Right ventricle myocardium inferior (tissue), 1 donor: ENCODE measurements around the gene CCL22. TPM values are rescaled to one million over a fixed set of nuclear protein-coding genes. Genes with fewer than 3 reads are reported as not detected.
A peak's percentile ranks its signal among the peaks of the same experiment; 100 is the strongest.
"Not testable (repeated sequence)": the region's sequence is repeated elsewhere in the genome, so short reads cannot be mapped to it uniquely, and the experiment has no call there.

Source experiments
- ATAC-seq: fragments of 200-7000 bp; cut with Tn5 transposase; one replicate; pipeline ENCODE4 v1.9.1; 2020; ENCODE audit warnings: mild to moderate bottlenecking, moderate library complexity
- DNase-seq: peaks from one replicate; pipeline ENCODE4 v3.0.0; 2021; ENCODE audit errors: missing footprints
- intact Hi-C: fragments of 100-400 bp; cut with DNase I; formaldehyde crosslinking; loops from one replicate; pipeline ENCODE4 v1.11.0; 2022
- total RNA-seq: library from RNA; stranded (reverse); fragmentation: NEBNext Ultra II Directional; extraction: Animal tissue kit (Norgen Biotek cat#: 25700); gene quantifications from one replicate; pipeline ENCODE4 v1.2.1, GENCODE V29; 2021
- donor health status: DM: no; HTN: yes; CAD: no; lungs with severe emphysema.

Gene CCL22
- total RNA-seq, 1 donor from 2014 or later, result not detected

DNA sequence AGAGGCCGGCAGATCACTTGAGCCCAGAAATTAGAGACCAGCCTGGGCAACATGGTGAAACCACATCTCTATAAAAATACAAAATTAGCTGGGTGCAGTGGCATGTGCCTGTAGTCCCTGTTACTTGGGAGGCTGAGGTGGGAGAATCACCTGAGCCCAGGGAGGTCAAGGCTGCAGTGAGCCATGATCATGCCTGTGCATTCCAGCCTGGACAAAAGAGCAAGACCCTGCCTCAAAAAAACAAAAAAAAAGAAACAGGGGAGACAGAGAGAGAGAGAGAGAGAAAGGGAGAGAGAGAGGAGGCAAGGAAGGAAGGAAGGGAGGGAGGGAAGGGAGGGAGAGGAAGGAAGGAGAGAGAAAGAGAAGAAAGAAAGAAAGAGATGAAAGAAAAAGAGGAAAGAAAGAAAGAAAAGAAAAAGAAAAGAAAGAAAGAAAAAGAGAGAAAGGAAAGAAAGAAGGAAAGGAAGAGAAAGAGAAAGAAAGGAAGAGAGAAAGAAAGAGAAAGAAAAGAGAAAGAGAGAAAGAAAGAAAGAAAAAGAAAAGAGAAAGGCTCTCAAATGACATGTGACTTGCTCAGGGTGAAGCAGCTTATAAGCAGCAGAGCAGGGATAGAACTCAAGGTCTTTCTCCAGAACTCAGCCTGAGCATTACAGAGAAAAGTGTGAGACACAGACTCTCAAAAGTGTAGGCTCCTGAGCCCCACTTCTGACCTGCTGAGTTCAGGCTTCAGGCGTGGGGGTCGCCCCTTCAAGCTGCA is 29.2 kb downstream of the CCL22 start:
- ATAC-seq (no peak), DNase-seq (no peak)
- intact Hi-C loops, result no loop called here

DNA sequence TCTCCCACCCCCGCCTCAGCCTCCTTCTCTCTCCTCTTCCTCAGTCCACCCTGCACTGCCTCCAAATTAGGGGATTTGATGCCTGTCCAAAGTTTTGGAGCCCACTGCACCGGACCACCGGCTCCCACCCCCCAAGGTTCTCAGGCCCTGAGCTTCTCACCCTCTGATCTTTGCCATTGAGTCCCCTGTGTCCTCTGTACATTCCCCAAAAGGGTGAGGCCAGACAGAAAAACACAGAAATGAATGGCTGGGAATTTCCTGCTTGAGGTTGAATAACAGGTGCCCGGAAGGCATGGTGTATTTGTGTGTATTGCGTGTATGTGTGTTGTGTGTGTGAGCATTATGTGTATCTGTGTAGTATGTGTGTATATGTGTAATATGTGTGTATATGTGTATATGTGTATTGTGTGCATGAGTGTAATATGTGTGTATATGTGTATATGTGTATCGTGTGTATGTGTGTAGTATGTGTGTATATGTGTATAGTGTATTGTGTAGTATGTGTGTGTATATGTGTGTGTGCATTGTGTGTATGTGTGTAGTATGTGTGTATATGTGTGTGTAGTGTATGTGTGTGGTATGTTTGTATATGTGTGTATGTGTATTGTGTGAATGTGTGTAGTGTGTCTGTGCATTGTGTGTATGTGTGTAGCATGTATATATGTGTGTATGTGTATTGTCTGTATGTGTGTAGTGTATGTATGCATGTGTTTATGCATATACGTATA is 29.9 kb downstream of the CCL22 start:
- ATAC-seq (no peak), DNase-seq (no peak)
- intact Hi-C loops, result no loop called here

DNA sequence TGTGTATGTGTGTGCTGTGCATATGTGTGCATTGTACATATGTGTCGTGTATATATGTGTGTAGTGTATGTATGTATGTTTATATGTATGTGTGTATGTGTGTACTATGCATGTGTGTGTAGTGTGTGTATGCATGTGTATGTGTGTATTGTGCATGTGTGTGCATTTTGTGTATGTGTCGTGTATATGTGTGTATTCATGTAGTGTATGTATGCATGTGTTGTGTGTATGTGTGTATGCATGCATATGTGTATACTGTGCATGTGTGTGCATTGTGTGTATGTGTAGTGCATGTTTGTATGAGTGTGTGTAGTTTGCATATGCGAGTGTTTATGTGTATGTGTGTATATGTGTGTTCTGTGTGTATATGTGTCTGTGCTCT is 30.5 kb downstream of the CCL22 start:
- intact Hi-C loops, result no loop called here
- ATAC-seq (no peak), DNase-seq (no peak)

DNA sequence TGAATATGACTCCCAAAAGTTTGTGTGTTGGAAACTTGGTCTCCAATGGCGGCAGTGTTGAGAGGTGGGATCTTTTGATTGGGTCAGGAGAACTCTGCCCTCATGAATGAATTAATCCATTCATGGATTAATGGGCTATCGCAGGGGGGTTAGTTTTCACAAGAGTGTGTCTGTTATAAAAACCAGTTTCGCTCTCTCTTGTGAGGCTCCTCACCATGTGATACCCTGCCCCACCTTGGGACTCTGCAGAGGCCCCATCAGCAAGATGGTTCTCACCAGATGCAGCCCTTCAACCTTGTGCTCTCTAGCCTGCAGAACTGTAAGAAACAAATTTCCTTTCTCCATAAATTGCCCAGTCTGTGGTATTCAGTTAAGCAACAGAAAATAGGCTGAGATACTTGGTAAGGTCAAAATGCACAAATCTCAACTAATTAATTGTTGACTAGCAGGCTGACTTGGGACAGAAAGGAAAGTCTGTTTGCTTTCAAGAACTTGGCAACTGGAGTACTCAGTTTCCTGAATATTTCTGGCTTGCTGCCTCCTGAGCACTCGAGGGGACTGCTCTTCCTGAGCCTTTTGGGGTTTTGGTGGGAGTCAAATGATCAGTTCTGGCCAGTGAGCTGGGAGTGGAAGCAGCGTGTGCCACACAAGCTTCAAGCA is 32.2 kb downstream of the CCL22 start:
- no peak for ATAC-seq
- intact Hi-C loops, result no loop called here
- no peak for DNase-seq

DNA sequence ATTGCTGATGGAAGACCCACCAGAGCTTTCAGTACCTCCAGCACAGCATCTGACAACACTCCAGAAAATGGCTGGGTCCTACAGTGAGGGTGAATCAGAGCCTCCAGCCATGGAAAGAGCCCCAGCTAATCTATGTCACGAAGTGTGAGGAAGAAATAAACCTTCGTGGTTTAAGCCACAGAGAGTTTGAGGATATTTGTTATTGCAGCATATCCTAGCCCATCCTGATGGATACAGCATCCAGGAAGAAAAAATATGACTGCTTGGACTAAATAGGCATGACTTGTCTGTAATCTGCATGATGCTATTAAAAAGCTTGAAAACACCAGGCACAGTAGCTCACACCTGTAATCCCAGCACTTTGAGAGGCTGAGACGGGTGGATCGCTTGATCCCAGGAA is 32.7 kb downstream of the CCL22 start:
- ATAC-seq (no peak), DNase-seq (no peak)
- intact Hi-C loops, result no loop called here

DNA sequence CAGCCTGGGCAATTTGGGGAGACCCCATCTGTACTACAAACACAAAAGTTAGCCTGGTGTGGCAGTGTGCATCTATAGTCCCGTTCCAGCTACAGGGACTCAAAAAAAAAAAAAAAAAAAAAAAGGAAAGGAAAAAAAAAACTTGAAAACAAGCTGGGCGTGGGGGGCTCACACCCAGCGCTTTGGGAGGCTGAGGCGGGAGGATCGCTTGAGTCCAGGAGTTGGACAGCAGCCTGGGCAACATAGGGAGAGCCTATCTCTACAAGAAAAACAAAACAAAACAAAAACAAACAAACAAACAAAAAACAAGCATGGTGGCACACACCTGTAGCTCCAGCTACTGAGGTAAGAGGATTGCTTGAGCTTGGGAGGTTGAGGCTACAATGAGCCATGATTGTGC is 33.1 kb downstream of the CCL22 start:
- no peak for ATAC-seq
- intact Hi-C loops, result no loop called here
- no peak for DNase-seq

DNA sequence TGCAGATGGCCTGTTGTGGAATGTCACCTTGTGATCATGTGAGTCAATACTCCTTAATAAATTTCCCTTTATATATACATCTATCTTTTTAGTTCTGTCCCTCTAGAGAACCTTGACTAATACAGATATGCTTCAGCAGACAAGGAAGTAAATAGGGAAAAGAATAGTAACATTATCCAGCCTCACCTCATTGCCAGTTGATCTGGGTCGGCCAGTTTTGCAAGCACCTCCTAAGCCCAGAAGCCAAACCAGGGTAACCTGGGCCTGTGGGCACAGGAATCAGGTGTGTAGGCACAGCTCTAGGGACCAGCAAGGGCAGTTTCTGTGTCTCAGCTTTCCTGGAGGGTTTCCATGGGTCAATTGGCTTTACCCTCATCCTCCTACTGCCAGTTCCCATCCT is 34.1 kb downstream of the CCL22 start:
- DNase-seq (no peak), ATAC-seq (no peak)
- intact Hi-C loops, result no loop called here

DNA sequence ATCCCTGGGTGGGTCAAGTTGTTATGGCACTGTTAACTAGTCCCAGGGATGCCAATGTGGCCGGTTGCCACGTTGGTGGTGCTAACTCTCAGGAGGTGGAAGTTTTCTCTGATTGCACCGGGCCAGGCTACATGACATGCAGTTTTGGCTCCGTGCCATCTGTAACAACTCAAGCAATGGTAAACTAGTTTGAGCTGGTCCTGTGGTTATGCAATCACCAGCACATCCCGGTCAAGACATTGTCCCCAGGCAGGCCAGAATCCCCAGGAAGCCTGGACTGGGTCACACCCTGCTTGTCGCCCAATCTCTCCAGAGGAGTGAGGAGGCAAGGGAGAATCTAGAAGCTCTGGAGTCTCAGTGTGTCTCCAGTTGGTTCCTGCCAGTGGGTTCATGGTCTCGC is 35.9 kb downstream of the CCL22 start:
- intact Hi-C loops, result no loop called here
- no peak for DNase-seq
- ATAC-seq, result no peak

DNA sequence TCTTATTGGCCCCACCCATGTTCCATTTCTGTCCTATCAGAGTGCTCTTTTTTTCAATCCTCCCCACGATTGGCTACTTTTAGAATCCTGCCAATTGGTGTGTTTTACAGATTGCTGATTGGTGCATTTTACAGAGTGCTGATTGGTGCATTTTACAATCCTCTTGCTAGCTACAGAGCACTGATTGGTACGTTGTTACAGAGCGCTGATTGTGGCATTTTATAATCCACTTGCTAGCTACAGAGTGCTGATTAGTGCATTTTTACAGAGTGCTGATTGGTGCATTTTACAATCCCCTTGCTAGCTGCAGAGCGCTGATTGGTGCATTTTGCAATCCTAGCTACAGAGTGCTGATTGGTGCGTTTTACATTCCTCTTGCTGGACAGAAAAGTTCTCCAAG is 36.4 kb downstream of the CCL22 start:
- DNase-seq, result no peak
- ATAC-seq, result no peak
- intact Hi-C loops, result no loop called here

DNA sequence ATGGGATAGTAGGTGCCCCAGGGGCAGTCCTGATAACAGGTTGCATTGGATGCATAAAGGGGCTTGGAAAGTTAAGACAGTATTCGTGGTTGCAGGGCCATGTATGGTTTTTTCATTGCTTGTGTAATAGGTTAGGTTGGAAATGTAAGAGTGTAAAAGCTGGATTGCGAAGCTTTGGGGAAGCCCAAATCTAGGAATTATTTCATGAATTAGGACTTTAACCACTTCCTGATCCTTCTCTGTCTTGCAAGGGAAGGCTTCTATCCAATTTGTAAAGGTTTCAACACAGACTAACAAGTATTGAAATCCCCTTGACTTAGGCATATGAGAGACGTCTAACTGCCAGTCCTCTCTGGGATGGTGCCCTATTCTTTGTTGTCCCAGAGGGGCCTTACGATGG is 38.2 kb downstream of the CCL22 start:
- DNase-seq, result no peak
- intact Hi-C loops, result no loop called here
- no peak for ATAC-seq

DNA sequence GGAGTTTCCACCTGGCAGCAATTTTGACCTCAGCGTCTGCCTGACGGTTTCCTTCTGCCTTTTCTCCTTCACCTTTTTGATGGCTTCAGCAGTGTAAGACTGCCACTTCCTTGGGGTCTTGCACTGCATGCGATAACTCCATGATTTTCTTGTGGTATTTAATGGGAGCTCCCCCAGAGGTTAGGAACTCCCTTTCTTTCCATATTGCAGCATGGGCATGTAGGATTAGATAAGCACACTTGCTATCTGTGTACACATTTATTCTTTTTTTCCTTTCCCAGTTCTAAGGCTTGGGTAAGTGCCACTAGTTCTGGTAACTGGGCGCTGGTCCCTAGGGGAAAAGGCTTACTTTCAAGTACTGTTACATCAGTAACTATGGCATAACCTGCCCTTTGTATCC is 38.9 kb downstream of the CCL22 start:
- intact Hi-C loops, ATAC-seq: not testable (repeated sequence)

DNA sequence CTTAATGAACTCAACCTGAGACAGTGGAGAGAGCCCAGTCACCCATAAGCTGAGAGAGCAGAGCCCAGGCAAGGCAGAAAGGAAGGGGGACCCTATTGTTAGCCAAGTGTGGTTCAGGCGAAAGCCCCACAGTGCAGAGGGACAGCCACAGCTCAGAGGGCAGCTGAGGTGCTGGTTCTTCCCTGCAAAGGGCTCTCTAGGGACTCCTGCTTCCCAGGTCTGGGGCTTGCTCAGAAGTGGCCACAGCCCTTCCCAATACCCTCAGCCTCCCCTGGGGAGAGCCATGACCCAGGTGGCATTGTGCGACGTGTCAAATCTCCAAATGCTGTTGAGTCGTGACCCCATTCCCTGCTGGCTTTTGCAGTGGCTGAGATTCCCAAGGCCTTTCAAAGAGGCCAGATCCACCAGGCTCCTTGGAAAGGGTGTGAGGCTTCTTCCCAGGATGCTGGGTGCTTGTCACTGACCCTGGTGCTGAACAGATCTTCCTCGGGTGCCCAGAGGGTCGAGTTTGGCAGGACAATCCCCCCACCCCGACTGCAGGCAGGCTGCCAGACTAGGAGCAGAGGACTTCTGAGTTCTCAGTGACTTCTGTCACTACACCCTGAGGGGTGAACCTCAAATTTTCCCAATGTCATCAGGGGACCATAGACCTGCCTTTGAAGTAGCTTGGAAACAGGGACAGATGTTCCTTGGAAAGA is 43.5 kb downstream of the CCL22 start:
- DNase-seq, result no peak
- intact Hi-C loops, result no loop called here
- no peak for ATAC-seq

More for the DNA sequence above, 38.9 kb downstream of the CCL22 start:
- not testable (repeated sequence) for DNase-seq

DNA sequence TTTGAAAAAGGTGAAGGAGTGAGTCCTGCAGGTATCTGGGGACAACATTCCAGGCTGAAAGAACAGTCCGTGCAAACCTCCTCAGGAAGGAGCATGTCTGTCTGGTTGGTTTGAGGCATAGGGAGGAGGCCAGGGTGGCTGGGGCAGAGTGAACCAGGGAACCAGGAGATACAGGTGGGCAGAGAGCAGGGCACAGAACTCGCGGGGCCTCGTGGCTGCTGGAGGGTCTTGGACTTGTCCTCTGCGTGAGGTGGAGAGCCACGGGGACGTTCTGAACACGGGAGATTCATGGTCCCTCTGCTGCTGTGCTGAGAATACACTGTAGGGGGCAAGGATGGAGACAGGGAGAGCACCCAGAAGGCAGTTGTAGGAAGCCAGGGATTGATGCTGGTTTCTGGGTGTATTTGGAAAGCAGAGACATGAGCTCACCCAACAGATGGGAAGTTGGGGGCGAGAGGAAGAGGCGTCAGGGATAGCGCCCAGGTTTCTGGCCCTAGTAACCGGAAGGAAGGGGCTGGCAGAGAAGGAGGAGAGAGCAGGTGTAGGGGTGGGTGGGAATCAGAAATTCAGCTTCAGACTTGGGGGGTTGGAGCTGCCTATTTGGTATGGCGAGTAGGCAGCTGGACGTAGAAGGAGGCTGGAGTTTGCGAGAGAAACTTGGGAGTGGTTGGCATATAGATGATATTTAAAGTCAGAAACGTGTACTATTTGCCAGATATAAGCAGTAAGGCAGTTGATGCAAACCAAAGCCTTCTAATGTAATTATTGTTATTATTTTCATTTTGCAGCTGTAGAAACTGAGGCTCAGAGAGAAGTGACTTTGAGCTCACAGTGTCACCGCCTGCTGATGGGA is 45.6 kb downstream of the CCL22 start, which contains the start of gene CCL17:
TSS of gene CCL17 (plus strand) at position 803 of the 853 bp plus-strand sequence. CDS start 9,166 bp downstream, outside the sequence.
- intact Hi-C loops, result no loop called here
- ATAC-seq (no peak), DNase-seq (no peak)

DNA sequence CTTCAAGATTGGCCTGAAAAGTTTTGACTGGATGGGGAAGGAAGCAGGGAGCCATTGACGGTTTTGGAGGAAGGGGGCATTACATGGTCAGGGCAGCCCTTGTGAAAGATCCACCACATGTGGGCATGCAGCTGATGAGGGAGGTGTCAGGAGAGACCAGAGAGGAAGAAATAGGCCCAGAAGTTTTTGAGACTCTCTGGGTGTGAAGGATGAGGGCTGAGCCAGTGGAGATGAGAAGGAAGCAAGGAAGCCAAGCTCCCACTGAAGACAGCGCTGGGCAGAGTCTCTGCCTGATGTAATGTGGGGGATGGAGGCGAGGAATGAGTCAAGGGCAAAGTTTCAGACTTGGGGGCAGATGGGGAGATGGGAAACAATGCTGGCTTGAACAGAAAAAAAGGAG is 46.5 kb downstream of the CCL22 start:
- no peak for ATAC-seq
- intact Hi-C loops, result loop anchor here (5.0 kb wide), 1 partner anchor 33 kb away; the partner anchor contains the start of gene CX3CL1

DNA sequence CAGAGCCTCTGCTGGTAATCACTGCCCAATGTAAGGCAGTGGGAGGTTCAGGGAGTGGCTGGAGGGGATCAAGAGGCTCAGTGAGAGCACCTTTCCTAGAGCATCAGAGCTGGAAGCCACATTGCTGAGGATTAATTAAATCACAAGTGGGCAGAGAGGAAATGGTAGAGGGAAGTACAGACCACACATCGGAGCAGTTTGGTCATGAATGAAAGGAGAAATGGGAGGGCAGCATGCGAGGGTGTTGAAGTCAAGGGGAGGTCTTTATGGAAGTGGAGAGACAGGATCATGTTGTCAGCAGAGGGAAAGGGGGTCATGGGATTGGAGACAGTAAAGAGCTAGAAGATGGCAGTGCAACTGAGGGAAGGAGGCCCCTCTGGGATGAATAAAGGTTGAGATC is 48.3 kb downstream of the CCL22 start:
- no peak for ATAC-seq
- DNase-seq, result no peak
- intact Hi-C loops, result loop anchor here (5.0 kb wide), 1 partner anchor 35 kb away; the partner anchor contains the start of gene CX3CL1

More for the DNA sequence above, 46.5 kb downstream of the CCL22 start:
- no peak for DNase-seq

DNA sequence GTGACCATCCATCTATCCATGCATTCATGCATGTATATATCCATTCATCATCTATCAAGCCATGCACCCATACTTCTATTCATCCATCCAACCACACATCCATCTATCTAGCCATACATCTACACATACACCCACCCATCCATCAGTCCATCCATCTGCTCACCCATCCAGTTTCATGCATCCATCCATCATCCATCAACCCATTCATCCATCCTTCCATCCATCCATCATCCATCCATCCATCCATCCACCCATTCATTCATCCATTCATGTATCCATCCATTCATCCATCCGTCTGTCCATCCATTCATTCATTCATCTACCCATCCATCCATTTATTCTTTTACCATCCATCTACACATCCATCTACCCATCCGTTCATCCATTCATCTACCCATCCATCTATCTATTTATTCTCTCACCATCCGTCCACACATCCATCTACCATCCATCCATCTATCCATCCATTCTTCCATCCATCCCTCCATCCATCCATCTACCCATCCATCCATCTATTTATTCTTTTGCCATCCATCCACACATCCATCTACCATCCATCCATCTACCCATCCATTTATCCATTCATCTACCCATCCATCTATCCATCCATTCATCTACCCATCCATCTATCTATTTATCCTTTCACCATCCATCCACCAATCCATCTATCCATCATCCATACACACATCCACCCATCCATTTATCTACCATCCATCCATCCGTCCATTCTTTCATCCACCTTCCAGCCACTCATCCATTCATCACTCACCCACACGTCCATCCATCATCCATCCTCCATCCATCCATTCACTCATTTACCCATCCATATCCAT is 49.2 kb downstream of the CCL22 start:
- DNase-seq (no peak), ATAC-seq (no peak)
- intact Hi-C loops, result loop anchor here (5.0 kb wide), 1 partner anchor 35 kb away; the partner anchor contains the start of gene CX3CL1

DNA sequence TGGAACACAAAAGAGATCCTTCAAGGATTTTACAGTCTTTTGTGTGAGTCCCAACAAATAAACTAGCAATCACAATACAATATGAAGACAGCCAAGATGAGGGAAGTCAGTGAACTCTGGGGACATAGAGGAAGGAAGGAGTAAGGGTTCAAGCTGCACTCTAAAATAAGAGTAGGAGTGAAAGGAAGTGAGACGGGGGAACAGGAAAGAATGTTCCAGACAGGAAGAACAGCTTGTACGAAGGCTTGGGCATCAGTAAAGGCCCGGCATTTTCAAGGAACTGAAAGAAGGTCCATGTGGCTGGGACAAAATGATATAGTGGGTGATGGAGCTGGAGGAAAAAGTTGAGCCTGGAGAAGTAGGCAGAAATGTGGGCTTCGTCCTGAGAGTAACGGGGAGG is 50.5 kb downstream of the CCL22 start:
- DNase-seq (no peak), ATAC-seq (peak; percentile 42)
- intact Hi-C loops, result loop anchor here (5.0 kb wide), 1 partner anchor 37 kb away; the partner anchor contains the start of gene CX3CL1
